ENCODE measurements around the gene PRKRIP1. TPM values are rescaled to one million over a fixed set of nuclear protein-coding genes. Genes with fewer than 3 reads are reported as not detected.

The PRKRIP1 gene
- total and polyA plus RNA-seq, 2 experiments from 2014 or later = 25.5 to 29.1 TPM

DNA sequence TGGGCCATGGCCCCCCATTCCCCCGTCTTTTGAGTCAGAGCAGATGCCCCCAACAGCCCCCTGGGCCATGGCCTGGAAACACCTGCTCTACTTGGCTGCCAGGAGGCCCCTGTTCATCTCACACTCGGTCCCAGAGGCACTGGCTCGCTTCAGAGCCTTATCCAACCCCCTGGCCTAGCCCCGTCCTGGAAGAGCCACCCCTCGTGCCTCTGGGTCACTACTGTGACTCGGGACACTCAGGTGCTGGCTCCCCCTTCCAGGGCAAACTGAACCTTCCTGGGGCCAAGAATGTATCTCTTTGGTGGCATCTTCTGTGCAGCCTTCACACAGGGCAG lies 75.6 kb downstream of the PRKRIP1 start:
- H3K27ac Mint-ChIP-seq = no peak overlapping the region
- Histone ChIP-seq H3K27ac (ENCODE audit: low read depth) (no peak overlapping the region), H3K36me3 (ENCODE audit: insufficient read depth) (no peaks in the 10 kb centered on the region), H3K4me2 (no peak overlapping the region), H3K79me2 (replicated peaks; ENCODE audit: insufficient read depth) (no peaks in the 10 kb centered on the region), H3K4me1 (ENCODE audit: insufficient read depth) (no peaks in the 10 kb centered on the region), H3K9me2 (ENCODE audit: insufficient read depth) (no peaks in the 10 kb centered on the region), H3K4me3 (no peak overlapping the region), H2AFZ (no peak overlapping the region), H3F3A (replicated peaks; ENCODE audit: low read depth) (no peaks in the 10 kb centered on the region), H3K27me3 (ENCODE audit: insufficient read depth) (no peaks in the 10 kb centered on the region), H4K20me1 (replicated peaks; ENCODE audit: insufficient read depth) (peaks cover 4% of the 10 kb centered on the region; the same call in 1 of the 2 replicates)
- H3K9me3 Mint-ChIP-seq = no peaks in the 10 kb centered on the region; the same call in 2 of the 3 replicates
- H3K27me3 Mint-ChIP-seq (ENCODE audit: insufficient read depth, low read depth, poor library complexity) = peaks cover 16% of the 10 kb centered on the region
- TF ChIP-seq EZH2 (IDR thresholded peaks at IDR 0.05; ENCODE audit: low read depth, unreplicated experiment) = no peak
- TF ChIP-seq ZNF114 (CRISPR knock-in tag; IDR thresholded peaks at IDR 0.05) = no peak
- no peak for TF ChIP-seq REST (IDR thresholded peaks at IDR 0.05; ENCODE audit: unreplicated experiment)
- no peak for TF ChIP-seq ZNF331 (CRISPR knock-in tag; IDR thresholded peaks at IDR 0.05; ENCODE audit: low read depth)
- no peak for TF ChIP-seq JUNB (IDR thresholded peaks at IDR 0.05; ENCODE audit: unreplicated experiment)
- TF ChIP-seq POLR2AphosphoS5 (IDR thresholded peaks at IDR 0.05; ENCODE audit: low read depth) = no peak
- TF ChIP-seq ZNF462 (CRISPR knock-in tag; IDR thresholded peaks at IDR 0.05) = no peak
- TF ChIP-seq NANOG (IDR thresholded peaks at IDR 0.05; ENCODE audit: borderline replicate concordance) = no peak
- TF ChIP-seq, protein P1, sequence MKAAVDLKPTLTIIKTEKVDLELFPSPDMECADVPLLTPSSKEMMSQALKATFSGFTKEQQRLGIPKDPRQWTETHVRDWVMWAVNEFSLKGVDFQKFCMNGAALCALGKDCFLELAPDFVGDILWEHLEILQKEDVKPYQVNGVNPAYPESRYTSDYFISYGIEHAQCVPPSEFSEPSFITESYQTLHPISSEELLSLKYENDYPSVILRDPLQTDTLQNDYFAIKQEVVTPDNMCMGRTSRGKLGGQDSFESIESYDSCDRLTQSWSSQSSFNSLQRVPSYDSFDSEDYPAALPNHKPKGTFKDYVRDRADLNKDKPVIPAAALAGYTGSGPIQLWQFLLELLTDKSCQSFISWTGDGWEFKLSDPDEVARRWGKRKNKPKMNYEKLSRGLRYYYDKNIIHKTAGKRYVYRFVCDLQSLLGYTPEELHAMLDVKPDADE (IDR thresholded peaks at IDR 0.05) = no peak
- no peak for TF ChIP-seq STAT1 (IDR thresholded peaks at IDR 0.05; ENCODE audit: unreplicated experiment)
- TF ChIP-seq EZH2phosphoT487 (IDR thresholded peaks at IDR 0.05; ENCODE audit: unreplicated experiment) = no peak
- TF ChIP-seq, protein P2, sequence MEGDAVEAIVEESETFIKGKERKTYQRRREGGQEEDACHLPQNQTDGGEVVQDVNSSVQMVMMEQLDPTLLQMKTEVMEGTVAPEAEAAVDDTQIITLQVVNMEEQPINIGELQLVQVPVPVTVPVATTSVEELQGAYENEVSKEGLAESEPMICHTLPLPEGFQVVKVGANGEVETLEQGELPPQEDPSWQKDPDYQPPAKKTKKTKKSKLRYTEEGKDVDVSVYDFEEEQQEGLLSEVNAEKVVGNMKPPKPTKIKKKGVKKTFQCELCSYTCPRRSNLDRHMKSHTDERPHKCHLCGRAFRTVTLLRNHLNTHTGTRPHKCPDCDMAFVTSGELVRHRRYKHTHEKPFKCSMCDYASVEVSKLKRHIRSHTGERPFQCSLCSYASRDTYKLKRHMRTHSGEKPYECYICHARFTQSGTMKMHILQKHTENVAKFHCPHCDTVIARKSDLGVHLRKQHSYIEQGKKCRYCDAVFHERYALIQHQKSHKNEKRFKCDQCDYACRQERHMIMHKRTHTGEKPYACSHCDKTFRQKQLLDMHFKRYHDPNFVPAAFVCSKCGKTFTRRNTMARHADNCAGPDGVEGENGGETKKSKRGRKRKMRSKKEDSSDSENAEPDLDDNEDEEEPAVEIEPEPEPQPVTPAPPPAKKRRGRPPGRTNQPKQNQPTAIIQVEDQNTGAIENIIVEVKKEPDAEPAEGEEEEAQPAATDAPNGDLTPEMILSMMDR (conservative IDR thresholded peaks at IDR 0.05; ENCODE audit: low read depth in 2 of 2) = no peak
- TF ChIP-seq CREB1 (CRISPR knock-in tag; IDR thresholded peaks at IDR 0.05; ENCODE audit: low read depth) = no peak
- H3K36me3 Mint-ChIP-seq (ENCODE audit: low read depth) = peaks cover 17% of the 10 kb centered on the region
- H3K4me1 Mint-ChIP-seq = peaks cover 3% of the 10 kb centered on the region; the same call in 2 of the 3 replicates
- ATAC-seq (no peak), DNase-seq (ENCODE audit: low spot score) (no peak)
- no peak overlapping the region; the same call in 2 of the 3 replicates for H3K4me3 Mint-ChIP-seq

All from GM23338 (cell line).